Testis (tissue), 2 donors: ENCODE measurements around the gene MBLAC1.

Experiments
- CTCF ChIP-seq, 3 experiments: fragments of 450-650 bp in 2 of 3; fragments of 200-600 bp in 1 of 3; sonication (generic) in 1 of 3; IDR thresholded peaks; one replicate each; pipeline ENCODE4 v1.5.1; 2016 to 2019; ENCODE audit warnings: antibody characterized with exemption in 3 of 3, mild to moderate bottlenecking in 2 of 3, moderate library complexity in 1 of 3
- POLR2A ChIP-seq: fragments of 450-650 bp; IDR thresholded peaks from one replicate; pipeline ENCODE4 v1.6.1; 2017; ENCODE audit warnings: antibody characterized with exemption, mild to moderate bottlenecking, moderate library complexity

- TF ChIP-seq CTCF (IDR thresholded peaks at IDR 0.05) (no peak), POLR2A (no peak)
Observed at GRCh38 chr7:100128637-100128963, 1.8 kb downstream of the MBLAC1 start.
